Measurements from ENCODE around the gene ATP6AP1.

ATP6AP1 gene

GRCh38 chrX:154458116-154458953 lies 29.9 kb downstream of the ATP6AP1 start, which contains the start of gene PLXNA3:
Gene PLXNA3, plus strand, starts transcription at chrX:154458281. Its CDS starts 1,903 bp downstream, at chrX:154460184.
- WGBS = under 1% methylated on average over 84 of the region's 88 CpGs

DNA sequence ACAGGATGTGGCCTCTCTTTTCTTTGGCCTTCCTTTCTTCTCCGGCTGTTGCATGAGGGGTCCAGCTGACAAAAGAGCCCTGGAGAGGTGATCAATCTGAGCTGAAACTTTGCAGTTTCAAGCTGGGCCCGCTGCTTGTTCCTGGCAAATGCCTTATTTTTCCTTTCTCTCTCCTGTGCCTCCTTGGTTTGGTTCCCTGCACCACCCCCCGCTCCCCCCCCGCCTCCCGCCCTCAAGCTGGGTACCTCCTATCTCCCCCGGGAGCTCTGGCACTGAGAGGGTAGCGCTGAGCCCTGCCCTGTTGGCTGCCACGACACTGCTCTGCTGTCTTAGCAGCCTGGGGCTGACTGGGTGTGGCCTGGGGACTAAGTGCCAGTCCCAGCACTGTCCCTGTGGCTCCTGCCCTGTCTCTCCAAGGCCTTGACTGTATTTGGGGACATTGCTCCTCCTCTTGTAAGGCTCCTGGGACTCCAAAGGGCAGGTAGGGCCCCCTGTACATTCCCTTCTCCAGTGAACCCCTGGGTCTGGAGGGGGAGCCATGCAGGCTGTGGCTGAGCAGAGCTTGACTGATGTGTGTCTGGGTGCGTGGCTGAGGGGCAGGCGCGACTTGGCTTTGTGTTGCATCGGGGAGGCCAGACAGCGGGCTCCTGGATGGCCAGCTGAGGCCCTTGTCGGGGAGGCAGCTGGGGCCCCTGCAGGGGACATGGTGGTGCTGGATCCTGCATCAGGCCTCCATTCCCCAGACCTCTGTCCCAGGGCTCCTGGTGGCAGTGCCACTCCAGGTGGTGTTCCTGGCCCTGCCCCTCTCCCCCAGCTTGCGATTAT lies 30.7 kb downstream of the ATP6AP1 start:
- 0 out of 2 replicates have a peak, but pooled peaks cover 2% of the 10 kb centered on the region for H3K27me3 ChIP-seq (ENCODE audit: insufficient read depth, low read length)
- peaks cover 22% of the 10 kb centered on the region for H3K36me3 ChIP-seq (ENCODE audit: insufficient read depth, low read length)
- H3K4me3 ChIP-seq (ENCODE audit: low read length) = peak overlapping the region; percentile 71
- 52% methylated on average over 12 of the region's 15 CpGs for WGBS
- H3K27ac ChIP-seq (ENCODE audit: low read depth, low read length) = no peak overlapping the region
- peak overlapping the region; percentile 61; the same call in 1 of the 2 replicates for H3K9ac ChIP-seq (ENCODE audit: low read depth, low read length)
- H3K9me3 ChIP-seq (ENCODE audit: insufficient read depth, low read depth, low read length) = no peaks in the 10 kb centered on the region
- no peaks in the 10 kb centered on the region for H3K4me1 ChIP-seq (ENCODE audit: insufficient read depth, low read length)

More at GRCh38 chrX:154458116-154458953, 29.9 kb downstream of the ATP6AP1 start, which contains the start of gene PLXNA3:
- Histone ChIP-seq H3K36me3 (ENCODE audit: insufficient read depth, low read length) (peaks cover 18% of the 10 kb centered on the region), H3K27me3 (ENCODE audit: insufficient read depth, low read length) (0 out of 2 replicates have a peak, but pooled peaks cover 2% of the 10 kb centered on the region), H3K9ac (ENCODE audit: low read depth, low read length) (peak within 1 kb of the TSS; percentile 76), H3K27ac (ENCODE audit: low read depth, low read length) (no peak within 1 kb of the TSS), H3K9me3 (ENCODE audit: insufficient read depth, low read depth, low read length) (no peaks in the 10 kb centered on the region), H3K4me3 (ENCODE audit: low read length) (peak within 1 kb of the TSS; percentile 71), H3K4me1 (ENCODE audit: insufficient read depth, low read length) (no peaks in the 10 kb centered on the region)

- Histone ChIP-seq H3K9me3 (ENCODE audit: insufficient read depth, low read depth, low read length) (no peaks in the 10 kb centered on the region), H3K4me3 (ENCODE audit: low read length) (0 out of 2 replicates have a peak overlapping the region, but pooled peaks have one; percentile 35), H3K27me3 (ENCODE audit: insufficient read depth, low read length) (0 out of 2 replicates have a peak, but pooled peaks cover 2% of the 10 kb centered on the region), H3K27ac (ENCODE audit: low read depth, low read length) (no peak overlapping the region), H3K36me3 (ENCODE audit: insufficient read depth, low read length) (peaks cover 25% of the 10 kb centered on the region), H3K9ac (ENCODE audit: low read depth, low read length) (no peak overlapping the region), H3K4me1 (ENCODE audit: insufficient read depth, low read length) (no peaks in the 10 kb centered on the region)
- WGBS = 86% methylated on average over 9 of the region's 14 CpGs
These were observed 31.4 kb downstream of the ATP6AP1 start for GRCh38 chrX:154459832-154460231.

DNA sequence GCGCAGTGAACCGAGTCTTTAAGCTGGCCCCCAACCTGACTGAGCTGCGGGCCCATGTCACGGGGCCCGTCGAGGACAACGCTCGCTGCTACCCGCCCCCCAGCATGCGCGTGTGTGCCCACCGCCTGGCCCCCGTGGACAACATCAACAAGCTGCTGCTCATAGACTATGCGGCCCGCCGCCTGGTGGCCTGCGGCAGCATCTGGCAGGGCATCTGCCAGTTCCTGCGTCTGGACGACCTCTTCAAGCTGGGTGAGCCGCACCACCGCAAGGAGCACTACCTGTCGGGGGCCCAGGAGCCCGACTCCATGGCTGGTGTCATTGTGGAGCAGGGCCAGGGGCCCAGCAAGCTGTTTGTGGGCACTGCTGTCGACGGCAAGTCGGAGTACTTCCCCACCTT lies 31.8 kb downstream of the ATP6AP1 start:
- Histone ChIP-seq H3K27me3 (ENCODE audit: insufficient read depth, low read length) (0 out of 2 replicates have a peak, but pooled peaks cover 2% of the 10 kb centered on the region), H3K9me3 (ENCODE audit: insufficient read depth, low read depth, low read length) (no peaks in the 10 kb centered on the region), H3K36me3 (ENCODE audit: insufficient read depth, low read length) (peaks cover 25% of the 10 kb centered on the region), H3K9ac (ENCODE audit: low read depth, low read length) (no peak overlapping the region), H3K4me1 (ENCODE audit: insufficient read depth, low read length) (no peaks in the 10 kb centered on the region), H3K27ac (ENCODE audit: low read depth, low read length) (no peak overlapping the region), H3K4me3 (ENCODE audit: low read length) (no peak overlapping the region)
- WGBS = 92% methylated on average over 26 of the region's 26 CpGs

DNA sequence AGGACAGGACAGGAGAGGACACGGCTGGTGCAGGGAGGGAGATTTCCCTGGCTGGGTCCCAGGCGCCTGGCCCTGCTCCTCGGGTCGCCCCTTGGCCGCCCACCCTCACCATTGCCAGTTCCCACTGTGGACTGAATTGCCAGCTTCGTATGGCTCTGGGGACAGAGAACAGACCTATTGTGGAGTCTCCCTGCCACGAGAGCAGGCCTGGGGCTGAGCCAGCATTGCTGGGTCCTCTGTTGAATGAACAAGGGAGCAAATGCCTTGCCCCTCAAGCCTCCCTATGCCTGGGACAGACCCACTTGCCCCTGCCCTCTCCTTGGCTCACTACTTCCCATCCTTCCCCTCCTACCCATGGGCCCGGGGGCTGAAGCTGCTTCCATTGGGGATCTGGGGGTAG lies 33.9 kb downstream of the ATP6AP1 start:
- 96% methylated on average over 8 of the region's 8 CpGs for WGBS
- no peak overlapping the region for H3K27ac ChIP-seq (ENCODE audit: low read depth, low read length)
- H3K9me3 ChIP-seq (ENCODE audit: insufficient read depth, low read depth, low read length) = no peaks in the 10 kb centered on the region
- no peaks in the 10 kb centered on the region for H3K4me1 ChIP-seq (ENCODE audit: insufficient read depth, low read length)
- H3K27me3 ChIP-seq (ENCODE audit: insufficient read depth, low read length) = no peaks in the 10 kb centered on the region
- H3K9ac ChIP-seq (ENCODE audit: low read depth, low read length) = no peak overlapping the region
- H3K4me3 ChIP-seq (ENCODE audit: low read length) = no peak overlapping the region
- peaks cover 31% of the 10 kb centered on the region for H3K36me3 ChIP-seq (ENCODE audit: insufficient read depth, low read length)

DNA sequence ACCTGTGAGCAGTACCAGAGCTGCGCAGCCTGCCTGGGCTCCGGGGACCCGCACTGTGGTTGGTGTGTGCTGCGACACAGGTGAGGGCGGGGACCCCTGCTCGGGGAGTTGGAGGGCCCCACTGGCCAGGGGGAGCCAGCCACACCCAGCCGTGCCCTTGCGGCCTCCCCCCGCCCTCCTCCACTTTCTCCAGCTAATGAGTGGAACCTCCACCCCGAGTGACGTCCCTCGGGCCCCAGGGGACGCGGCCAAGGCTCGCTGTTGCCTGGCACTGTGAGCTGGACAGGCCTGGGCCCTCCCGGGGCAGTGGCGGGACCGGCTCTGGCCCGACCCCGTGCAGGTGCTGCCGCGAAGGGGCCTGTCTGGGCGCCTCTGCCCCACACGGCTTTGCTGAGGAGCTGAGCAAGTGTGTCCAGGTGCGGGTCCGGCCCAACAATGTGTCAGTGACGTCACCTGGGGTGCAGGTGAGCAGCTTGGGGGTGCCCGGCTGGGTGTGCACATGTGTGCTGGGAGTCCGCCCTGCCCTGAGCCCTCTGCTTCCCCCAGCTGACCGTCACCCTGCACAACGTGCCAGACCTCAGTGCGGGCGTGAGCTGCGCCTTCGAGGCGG lies 35.2 kb downstream of the ATP6AP1 start:
- Histone ChIP-seq H3K27me3 (ENCODE audit: insufficient read depth, low read length) (no peaks in the 10 kb centered on the region), H3K4me1 (ENCODE audit: insufficient read depth, low read length) (no peaks in the 10 kb centered on the region), H3K9me3 (ENCODE audit: insufficient read depth, low read depth, low read length) (no peaks in the 10 kb centered on the region), H3K27ac (ENCODE audit: low read depth, low read length) (no peak overlapping the region), H3K4me3 (ENCODE audit: low read length) (no peak overlapping the region), H3K9ac (ENCODE audit: low read depth, low read length) (no peak overlapping the region), H3K36me3 (ENCODE audit: insufficient read depth, low read length) (peaks cover 36% of the 10 kb centered on the region)
- 95% methylated on average over 36 of the region's 36 CpGs for WGBS

DNA sequence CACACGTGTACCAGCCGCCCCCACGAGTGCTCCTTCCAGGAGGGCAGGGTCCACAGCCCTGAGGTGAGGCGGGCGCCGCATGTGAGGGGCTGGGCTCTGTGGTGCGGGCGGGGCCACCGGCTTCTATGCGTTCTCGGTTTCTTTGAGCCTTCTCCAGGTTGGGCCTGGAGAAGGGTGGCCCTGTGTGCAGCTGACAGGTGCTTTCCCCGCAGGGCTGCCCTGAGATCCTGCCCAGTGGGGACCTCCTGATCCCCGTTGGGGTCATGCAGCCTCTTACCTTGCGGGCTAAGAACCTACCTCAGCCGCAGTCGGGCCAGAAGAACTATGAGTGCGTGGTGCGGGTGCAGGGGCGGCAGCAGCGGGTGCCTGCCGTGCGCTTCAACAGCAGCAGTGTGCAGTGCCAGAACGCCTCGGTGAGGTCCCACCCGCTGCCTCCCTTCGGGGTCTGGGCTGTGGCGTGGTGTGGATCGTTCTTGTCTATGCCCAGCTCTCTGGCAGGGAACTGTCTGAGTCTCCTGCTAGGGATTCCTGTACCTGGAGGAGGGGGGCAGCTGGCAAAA lies 36.4 kb downstream of the ATP6AP1 start:
- Histone ChIP-seq H3K27ac (ENCODE audit: low read depth, low read length) (no peak overlapping the region), H3K4me1 (ENCODE audit: insufficient read depth, low read length) (no peaks in the 10 kb centered on the region), H3K4me3 (ENCODE audit: low read length) (no peak overlapping the region), H3K9ac (ENCODE audit: low read depth, low read length) (no peak overlapping the region), H3K36me3 (ENCODE audit: insufficient read depth, low read length) (peaks cover 44% of the 10 kb centered on the region), H3K9me3 (ENCODE audit: insufficient read depth, low read depth, low read length) (no peaks in the 10 kb centered on the region), H3K27me3 (ENCODE audit: insufficient read depth, low read length) (no peaks in the 10 kb centered on the region)
- WGBS = 94% methylated on average over 28 of the region's 28 CpGs

- WGBS = 89% methylated on average over 14 of the region's 14 CpGs
- no peak overlapping the region for H3K4me3 ChIP-seq (ENCODE audit: low read length)
- no peak overlapping the region for H3K9ac ChIP-seq (ENCODE audit: low read depth, low read length)
- no peaks in the 10 kb centered on the region for H3K9me3 ChIP-seq (ENCODE audit: insufficient read depth, low read depth, low read length)
- H3K27me3 ChIP-seq (ENCODE audit: insufficient read depth, low read length) = no peaks in the 10 kb centered on the region
- H3K27ac ChIP-seq (ENCODE audit: low read depth, low read length) = no peak overlapping the region
- peaks cover 50% of the 10 kb centered on the region for H3K36me3 ChIP-seq (ENCODE audit: insufficient read depth, low read length)
- H3K4me1 ChIP-seq (ENCODE audit: insufficient read depth, low read length) = no peaks in the 10 kb centered on the region
These were observed 37.1 kb downstream of the ATP6AP1 start for GRCh38 chrX:154465601-154466000.

DNA sequence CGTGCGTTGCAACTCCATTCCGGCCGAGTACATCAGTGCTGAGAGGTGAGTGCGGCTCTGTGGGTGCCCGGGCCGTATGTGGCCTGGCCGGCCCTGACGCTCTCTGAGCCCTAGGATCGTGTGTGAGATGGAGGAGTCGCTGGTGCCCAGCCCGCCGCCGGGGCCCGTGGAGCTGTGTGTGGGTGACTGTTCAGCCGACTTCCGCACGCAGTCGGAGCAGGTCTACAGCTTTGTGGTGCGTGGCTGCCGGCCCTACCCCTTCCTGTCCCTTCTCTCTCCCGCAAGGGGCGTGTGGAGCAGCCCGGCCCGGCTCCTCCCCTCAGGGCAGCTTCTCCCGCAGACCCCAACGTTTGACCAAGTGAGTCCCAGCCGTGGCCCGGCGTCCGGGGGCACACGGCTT lies 37.6 kb downstream of the ATP6AP1 start:
- no peak overlapping the region for H3K27ac ChIP-seq (ENCODE audit: low read depth, low read length)
- no peaks in the 10 kb centered on the region for H3K4me1 ChIP-seq (ENCODE audit: insufficient read depth, low read length)
- no peak overlapping the region for H3K4me3 ChIP-seq (ENCODE audit: low read length)
- no peak overlapping the region for H3K9ac ChIP-seq (ENCODE audit: low read depth, low read length)
- 95% methylated on average over 32 of the region's 32 CpGs for WGBS
- no peaks in the 10 kb centered on the region for H3K27me3 ChIP-seq (ENCODE audit: insufficient read depth, low read length)
- peaks cover 53% of the 10 kb centered on the region for H3K36me3 ChIP-seq (ENCODE audit: insufficient read depth, low read length)
- no peaks in the 10 kb centered on the region for H3K9me3 ChIP-seq (ENCODE audit: insufficient read depth, low read depth, low read length)

DNA sequence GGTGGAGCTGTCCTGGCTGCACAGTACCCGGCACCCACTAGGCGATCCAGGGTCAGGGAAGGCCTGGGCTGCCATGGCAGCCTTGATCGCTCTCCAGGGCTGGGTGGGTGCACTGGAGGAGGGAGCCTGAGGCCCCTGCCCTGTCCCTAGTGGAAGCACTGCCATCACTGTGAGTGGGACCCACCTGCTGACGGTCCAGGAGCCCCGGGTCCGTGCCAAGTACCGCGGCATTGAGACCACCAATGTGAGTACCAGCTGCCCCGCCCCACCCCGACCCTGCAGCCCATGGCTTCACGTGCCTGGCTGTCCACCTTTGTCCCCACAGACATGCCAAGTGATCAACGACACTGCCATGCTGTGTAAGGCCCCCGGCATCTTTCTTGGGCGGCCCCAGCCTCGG lies 38.4 kb downstream of the ATP6AP1 start:
- Histone ChIP-seq H3K9ac (ENCODE audit: low read depth, low read length) (no peak overlapping the region), H3K27me3 (ENCODE audit: insufficient read depth, low read length) (no peaks in the 10 kb centered on the region), H3K4me1 (ENCODE audit: insufficient read depth, low read length) (no peaks in the 10 kb centered on the region), H3K4me3 (ENCODE audit: low read length) (no peak overlapping the region), H3K9me3 (ENCODE audit: insufficient read depth, low read depth, low read length) (no peaks in the 10 kb centered on the region), H3K27ac (ENCODE audit: low read depth, low read length) (no peak overlapping the region), H3K36me3 (ENCODE audit: insufficient read depth, low read length) (peaks cover 53% of the 10 kb centered on the region)
- 97% methylated on average over 15 of the region's 15 CpGs for WGBS

Data from HUES64 (cell line).